ENCODE measurements around the gene CNTN5. TPM values are rescaled to one million over a fixed set of nuclear protein-coding genes. Genes with fewer than 3 reads are reported as not detected.

Gene CNTN5
- total RNA-seq, 3 donors from 2014 or later (not counting 1 experiment from before 2014, with no cell fraction given): not detected

DNA sequence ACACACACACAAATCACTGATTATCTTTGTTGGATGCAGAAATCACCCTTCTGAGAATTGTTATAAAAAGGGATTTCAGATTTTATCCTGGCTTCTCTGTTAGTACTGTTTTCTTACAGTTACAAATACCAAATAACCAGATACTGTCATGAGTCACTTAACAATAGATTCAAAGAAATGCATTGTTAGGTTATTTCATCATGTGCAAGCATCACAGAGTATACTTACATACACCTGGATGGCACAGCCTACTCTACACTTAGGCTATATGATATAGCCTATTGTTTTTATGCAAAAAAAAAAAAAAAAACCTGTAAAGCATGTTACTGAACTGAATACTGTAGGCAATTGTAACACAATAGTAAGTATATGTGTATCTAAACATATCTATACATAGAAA, 1347.1 kb downstream of the CNTN5 start:
- no peak for DNase-seq
- H3K36me3 ChIP-seq (ENCODE audit: control insufficient read depth, insufficient read depth, low read length): no peaks in the 10 kb centered on the region
- H3K36me3 Mint-ChIP-seq: no peaks in the 10 kb centered on the region
- H3K9me3 ChIP-seq (ENCODE audit: control insufficient read depth, insufficient read depth, low read length): peaks cover 12% of the 10 kb centered on the region
- H3K9me3 Mint-ChIP-seq: peaks cover 10 to 22% of the 10 kb centered on the region in 2 donors
- intact Hi-C loops (cut with micrococcal nuclease): no loop called here
- no peaks in the 10 kb centered on the region for H3K27me3 ChIP-seq (ENCODE audit: control insufficient read depth, insufficient read depth, low read length)
- no peaks in the 10 kb centered on the region for H3K4me1 Mint-ChIP-seq
- H3K27me3 Mint-ChIP-seq (ENCODE audit: low read depth in 2 of 2): no peaks in the 10 kb centered on the region
- no peaks in the 10 kb centered on the region for H3K4me1 ChIP-seq (ENCODE audit: control insufficient read depth, insufficient read depth, low read length)
- H3K4me3 Mint-ChIP-seq: no peak overlapping the region
- H3K27ac ChIP-seq (ENCODE audit: low read length): no peak overlapping the region
- H3K4me3 ChIP-seq (ENCODE audit: low read length): no peak overlapping the region
- H3K27ac Mint-ChIP-seq: no peak overlapping the region
- ATAC-seq: no peak
- no peak for TF ChIP-seq CTCF (IDR thresholded peaks at IDR 0.05)

DNA sequence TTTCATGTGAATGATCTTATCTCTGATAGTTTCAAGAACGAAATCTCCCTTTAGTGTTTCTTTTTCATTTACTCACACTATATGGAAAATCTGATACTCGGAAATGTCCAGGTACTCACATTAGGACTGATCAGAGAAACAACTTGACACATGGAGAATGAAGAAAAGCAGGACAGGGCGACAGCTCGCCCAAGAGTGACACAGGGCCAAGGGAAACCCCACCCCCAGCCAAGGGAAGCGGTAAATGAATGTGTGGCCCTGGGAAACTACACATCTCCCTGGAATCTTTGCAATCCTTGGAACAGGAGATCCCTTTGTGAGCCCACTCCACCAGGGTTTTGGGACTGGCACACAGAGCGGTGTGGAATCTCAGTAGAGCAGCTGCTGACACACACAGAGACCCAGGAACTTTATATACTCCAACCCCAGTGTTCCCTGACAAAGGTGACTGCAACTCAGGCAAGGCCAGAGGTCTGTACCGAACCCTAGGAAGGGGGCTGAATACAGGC, 1362.7 kb downstream of the CNTN5 start:
- H3K27ac ChIP-seq (ENCODE audit: low read length): no peak overlapping the region
- no peaks in the 10 kb centered on the region for H3K36me3 ChIP-seq (ENCODE audit: control insufficient read depth, insufficient read depth, low read length)
- intact Hi-C loops (cut with micrococcal nuclease): no loop called here
- H3K9me3 ChIP-seq (ENCODE audit: control insufficient read depth, insufficient read depth, low read length): peaks cover 13% of the 10 kb centered on the region
- WGBS (ENCODE audit: insufficient coverage): 79% methylated on average over 7 of the region's 7 CpGs
- H3K4me3 ChIP-seq (ENCODE audit: low read length): no peak overlapping the region
- Mint-ChIP-seq H3K4me1 (no peaks in the 10 kb centered on the region), H3K4me3 (no peak overlapping the region), H3K27ac (no peak overlapping the region), H3K36me3 (no peaks in the 10 kb centered on the region), H3K27me3 (ENCODE audit: low read depth in 2 of 2) (no peaks in the 10 kb centered on the region), H3K9me3 (peaks cover 24 to 30% of the 10 kb centered on the region in 2 donors)
- TF ChIP-seq CTCF (IDR thresholded peaks at IDR 0.05): no peak
- H3K4me1 ChIP-seq (ENCODE audit: control insufficient read depth, insufficient read depth, low read length): no peaks in the 10 kb centered on the region
- ATAC-seq (no peak), DNase-seq (no peak)
- H3K27me3 ChIP-seq (ENCODE audit: control insufficient read depth, insufficient read depth, low read length): no peaks in the 10 kb centered on the region

DNA sequence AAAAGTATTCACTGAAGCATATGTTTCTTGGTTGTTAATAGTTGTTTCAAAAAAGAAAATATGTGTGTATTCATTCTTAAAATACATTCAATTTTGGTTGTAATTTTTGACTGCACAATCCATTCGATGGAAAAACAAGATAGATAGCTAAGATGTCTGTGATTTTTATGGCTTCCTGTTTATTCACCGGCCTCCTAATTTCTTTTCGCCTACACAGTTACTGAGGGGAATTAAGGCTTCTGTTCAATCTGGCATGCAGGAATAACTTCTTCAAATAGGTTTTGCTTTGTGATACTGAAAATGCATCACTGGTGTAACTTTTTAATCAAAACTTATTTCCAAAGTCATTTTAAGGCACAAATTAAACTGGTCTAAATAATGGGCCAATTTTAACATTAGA, 1375.5 kb downstream of the CNTN5 start:
- TF ChIP-seq CTCF (IDR thresholded peaks at IDR 0.05): no peak
- 38% methylated on average over 3 of the region's 3 CpGs for WGBS (ENCODE audit: insufficient coverage)
- Mint-ChIP-seq H3K27ac (no peak overlapping the region), H3K4me1 (no peaks in the 10 kb centered on the region), H3K4me3 (no peak overlapping the region), H3K9me3 (peaks cover 16 to 24% of the 10 kb centered on the region in 2 donors), H3K36me3 (no peaks in the 10 kb centered on the region), H3K27me3 (ENCODE audit: low read depth in 2 of 2) (no peaks in the 10 kb centered on the region)
- H3K4me1 ChIP-seq (ENCODE audit: control insufficient read depth, insufficient read depth, low read length): no peaks in the 10 kb centered on the region
- no peaks in the 10 kb centered on the region for H3K27me3 ChIP-seq (ENCODE audit: control insufficient read depth, insufficient read depth, low read length)
- H3K27ac ChIP-seq (ENCODE audit: low read length): no peak overlapping the region
- ATAC-seq (no peak), DNase-seq (no peak)
- peaks cover 2% of the 10 kb centered on the region for H3K9me3 ChIP-seq (ENCODE audit: control insufficient read depth, insufficient read depth, low read length)
- H3K4me3 ChIP-seq (ENCODE audit: low read length): no peak overlapping the region
- no peaks in the 10 kb centered on the region for H3K36me3 ChIP-seq (ENCODE audit: control insufficient read depth, insufficient read depth, low read length)
- intact Hi-C loops (cut with micrococcal nuclease): no loop called here

- Histone ChIP-seq H3K4me1 (ENCODE audit: control insufficient read depth, insufficient read depth, low read length) (no peaks in the 10 kb centered on the region), H3K27ac (ENCODE audit: low read length) (no peak overlapping the region), H3K4me3 (ENCODE audit: low read length) (no peak overlapping the region), H3K36me3 (ENCODE audit: control insufficient read depth, insufficient read depth, low read length) (no peaks in the 10 kb centered on the region), H3K27me3 (ENCODE audit: control insufficient read depth, insufficient read depth, low read length) (no peaks in the 10 kb centered on the region), H3K9me3 (ENCODE audit: control insufficient read depth, insufficient read depth, low read length) (peaks cover 2% of the 10 kb centered on the region)
- Mint-ChIP-seq H3K27me3 (ENCODE audit: low read depth in 2 of 2) (no peaks in the 10 kb centered on the region), H3K27ac (no peak overlapping the region), H3K4me3 (no peak overlapping the region), H3K9me3 (peaks cover 17 to 18% of the 10 kb centered on the region in 2 donors), H3K4me1 (no peaks in the 10 kb centered on the region), H3K36me3 (no peaks in the 10 kb centered on the region)
- no peak for ATAC-seq
- 54% methylated on average over 1 of the region's 3 CpGs for WGBS (ENCODE audit: insufficient coverage)
- DNase-seq: no peak
- intact Hi-C loops (cut with micrococcal nuclease): no loop called here
- TF ChIP-seq CTCF (IDR thresholded peaks at IDR 0.05): no peak
Observed at GRCh38 chr11:100397401-100397800, 1376.7 kb downstream of the CNTN5 start.
